GM18951 (cell line): ENCODE measurements around the gene ASIC2.

ENCODE experiments used
- POLR2A ChIP-seq: IDR thresholded peaks from 4 replicates; pipeline ENCODE4 v1.6.1; 2011; ENCODE audit warnings: mild to moderate bottlenecking; ENCODE audit not compliant: insufficient read length, insufficient read depth; ENCODE audit errors: extremely low read depth
- in situ Hi-C: fragments of 300-500 bp; cut with MboI; formaldehyde crosslinking; loops from one replicate; pipeline ENCODE4 v1.12.0; 2022; ENCODE audit warnings: low sequenced_read_pairs, mixed read lengths, inconsistent platforms; ENCODE audit not compliant: unreplicated experiment

ASIC2 gene

GRCh38 chr17:33292981-33293867 is at the start of gene ASIC2:
TSS of gene ASIC2 (minus strand) at chr17:33293295.
- in situ Hi-C loops, result no loop called here
- TF ChIP-seq POLR2A, result no peak

- in situ Hi-C loops, result no loop called here
- TF ChIP-seq POLR2A, result no peak
Observed at GRCh38 chr17:33342025-33342424, 48.9 kb upstream of the ASIC2 start.

DNA sequence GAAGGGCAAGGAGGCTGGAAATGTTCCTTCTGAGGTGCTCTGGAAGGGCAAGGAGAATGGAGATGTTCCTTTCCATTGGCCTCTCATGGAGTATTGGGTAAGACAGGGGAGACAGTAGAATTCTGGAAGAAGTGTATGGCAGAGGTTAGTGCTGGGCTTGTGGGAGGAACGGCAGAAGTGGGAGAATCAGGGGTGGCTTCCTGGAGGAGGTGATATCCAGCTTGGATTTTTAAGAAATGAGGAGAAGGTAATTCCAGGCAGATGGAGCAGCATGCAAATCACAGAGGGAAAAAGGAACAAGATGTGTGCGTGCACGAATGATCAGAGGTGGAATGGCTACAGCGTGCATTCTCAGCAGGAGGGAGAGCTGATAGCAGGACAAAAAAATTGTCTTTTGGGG is 45.1 kb upstream of the ASIC2 start:
- no peak for TF ChIP-seq POLR2A
- in situ Hi-C loops, result no loop called here

DNA sequence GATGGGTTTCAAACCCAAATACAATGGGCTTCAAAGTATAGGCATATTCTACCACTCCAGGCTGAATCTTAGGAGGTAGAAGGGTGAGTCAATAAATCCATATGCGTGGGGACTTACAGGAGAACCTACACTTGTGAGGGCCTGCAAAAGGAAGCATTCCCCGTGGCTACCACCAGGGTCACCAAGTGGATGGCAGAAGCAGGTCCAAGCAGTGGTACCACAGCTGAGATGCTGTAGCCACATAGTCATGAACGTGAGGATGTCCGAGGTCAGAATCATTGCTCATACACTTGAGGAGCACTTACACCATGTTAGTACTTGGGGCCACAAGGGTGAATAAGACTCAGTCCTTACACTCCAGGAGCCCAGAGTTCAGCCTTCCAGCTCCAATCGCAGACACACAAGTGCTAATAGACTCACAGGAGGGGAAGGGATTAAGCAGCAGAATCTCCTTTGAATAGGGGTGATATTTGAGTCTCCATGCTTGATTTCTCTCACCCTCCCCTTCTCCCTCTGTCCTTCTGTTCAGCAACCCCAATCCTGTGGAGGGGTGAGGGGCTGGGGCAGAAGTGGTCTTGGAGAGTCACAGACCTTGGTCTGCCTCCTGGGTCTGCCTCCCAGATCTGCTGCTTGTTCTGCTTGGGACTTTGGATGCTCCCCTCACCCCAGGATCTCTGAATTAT is 42.5 kb upstream of the ASIC2 start:
- in situ Hi-C loops, result no loop called here
- no peak for TF ChIP-seq POLR2A

DNA sequence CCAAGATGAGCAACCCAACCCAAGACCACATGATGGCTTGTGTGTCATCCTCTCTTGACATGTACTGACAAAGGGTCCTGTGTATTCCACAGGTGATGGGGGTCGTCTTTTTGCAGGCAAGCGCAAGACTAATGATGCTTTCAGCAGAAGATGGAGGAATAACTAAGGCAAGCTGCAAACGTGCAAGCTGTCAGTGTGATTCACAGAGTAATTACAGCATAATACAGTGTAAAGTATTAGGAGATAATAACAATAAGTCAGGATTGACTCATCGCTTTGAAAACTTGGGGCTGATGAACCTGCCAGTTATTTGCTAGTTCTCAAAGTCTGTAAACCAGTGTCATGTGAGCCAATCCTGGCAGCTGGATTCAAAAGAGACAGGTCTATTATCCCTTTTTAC is 41.6 kb upstream of the ASIC2 start:
- in situ Hi-C loops, result no loop called here
- no peak for TF ChIP-seq POLR2A

GRCh38 chr17:33330877-33331276 is 37.8 kb upstream of the ASIC2 start:
- TF ChIP-seq POLR2A, result no peak
- in situ Hi-C loops, result no loop called here

- no peak for TF ChIP-seq POLR2A
- in situ Hi-C loops, result no loop called here
Observed at GRCh38 chr17:33328129-33328528, 35.0 kb upstream of the ASIC2 start.

DNA sequence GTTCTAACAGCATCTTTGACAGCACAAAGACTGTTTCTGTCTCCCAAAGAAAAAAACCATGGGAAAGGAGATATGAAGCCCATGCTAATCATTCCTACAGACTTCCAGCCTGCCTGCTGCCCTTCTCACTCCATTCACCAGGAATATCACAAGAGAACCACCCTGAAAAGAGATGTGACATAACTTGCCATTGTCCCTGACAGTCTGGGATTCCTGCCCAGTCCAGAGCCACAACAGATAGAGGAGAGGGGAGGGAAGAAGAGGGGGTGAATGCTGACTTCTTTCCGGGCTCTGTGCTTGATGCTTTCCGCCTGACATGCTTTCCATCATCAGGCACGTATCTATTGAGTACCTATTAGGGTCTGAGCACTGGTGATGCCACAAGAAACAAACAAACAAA is 31.6 kb upstream of the ASIC2 start:
- no peak for TF ChIP-seq POLR2A
- in situ Hi-C loops, result no loop called here

DNA sequence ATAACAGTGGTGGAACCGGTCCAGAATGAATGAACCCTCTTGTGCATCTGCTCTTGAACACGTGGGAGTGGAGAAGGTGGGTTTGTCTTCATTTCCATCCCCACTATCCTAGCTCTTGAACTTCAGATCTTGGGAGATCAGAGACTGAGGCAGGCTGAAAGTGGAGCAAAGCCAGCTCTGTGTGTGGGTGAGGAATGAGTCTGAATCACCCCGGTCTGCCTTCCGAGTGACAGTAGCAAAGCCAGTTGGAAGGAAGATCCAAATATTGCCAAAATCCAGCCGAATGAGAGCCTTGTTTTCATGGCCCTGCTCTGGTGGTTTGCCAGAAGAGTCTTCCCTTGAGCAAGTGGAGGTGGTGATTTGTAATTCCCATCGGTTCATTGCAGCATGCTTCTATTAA is 29.0 kb upstream of the ASIC2 start:
- no peak for TF ChIP-seq POLR2A
- in situ Hi-C loops, result no loop called here

DNA sequence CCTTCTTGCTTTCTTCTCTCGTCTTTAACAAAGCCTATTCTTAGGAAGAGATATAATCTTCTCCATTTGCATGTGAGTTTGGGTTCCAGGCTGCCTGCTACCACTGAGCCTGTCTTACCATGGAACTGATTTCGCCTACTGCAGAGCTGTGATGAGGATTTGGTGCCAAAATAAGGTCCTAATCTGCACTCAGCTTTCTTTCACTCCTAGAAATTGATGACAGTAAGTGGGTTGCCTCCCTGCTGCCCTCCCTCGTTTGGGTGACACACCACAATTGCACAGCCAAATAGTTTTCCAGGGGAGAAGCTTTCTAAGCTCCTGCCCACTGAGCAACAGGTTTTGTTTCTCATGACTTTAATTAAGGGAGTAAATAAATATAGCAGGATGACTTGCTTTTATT is 25.1 kb upstream of the ASIC2 start:
- in situ Hi-C loops, result no loop called here
- TF ChIP-seq POLR2A, result no peak

GRCh38 chr17:33316746-33317145 is 23.7 kb upstream of the ASIC2 start:
- no peak for TF ChIP-seq POLR2A
- in situ Hi-C loops, result no loop called here

GRCh38 chr17:33310296-33310695 is 17.2 kb upstream of the ASIC2 start:
- TF ChIP-seq POLR2A, result no peak
- in situ Hi-C loops, result no loop called here

GRCh38 chr17:33303254-33303653 is 10.2 kb upstream of the ASIC2 start:
- TF ChIP-seq POLR2A, result no peak
- in situ Hi-C loops, result no loop called here

GRCh38 chr17:33302394-33302793 is 9.3 kb upstream of the ASIC2 start:
- TF ChIP-seq POLR2A, result no peak
- in situ Hi-C loops, result no loop called here
